ENCODE results near the gene GNA14.

- TF ChIP-seq CTCF (conservative IDR thresholded peaks at IDR 0.05), result no peak
- TF ChIP-seq ZFX (IDR thresholded peaks at IDR 0.05), result no peak
These were observed 225.2 kb downstream of the GNA14 start for GRCh38 chr9:77422969-77423368.
